GM18868 (cell line): ENCODE results near the gene RBCK1.

Source experiments
- ATAC-seq: cut with Tn5 transposase; IDR thresholded peaks from one replicate; pipeline ENCODE4 v1.9.1; 2021; ENCODE audit warnings: mild to moderate bottlenecking, moderate library complexity; ENCODE audit not compliant: unreplicated experiment

Gene RBCK1

DNA sequence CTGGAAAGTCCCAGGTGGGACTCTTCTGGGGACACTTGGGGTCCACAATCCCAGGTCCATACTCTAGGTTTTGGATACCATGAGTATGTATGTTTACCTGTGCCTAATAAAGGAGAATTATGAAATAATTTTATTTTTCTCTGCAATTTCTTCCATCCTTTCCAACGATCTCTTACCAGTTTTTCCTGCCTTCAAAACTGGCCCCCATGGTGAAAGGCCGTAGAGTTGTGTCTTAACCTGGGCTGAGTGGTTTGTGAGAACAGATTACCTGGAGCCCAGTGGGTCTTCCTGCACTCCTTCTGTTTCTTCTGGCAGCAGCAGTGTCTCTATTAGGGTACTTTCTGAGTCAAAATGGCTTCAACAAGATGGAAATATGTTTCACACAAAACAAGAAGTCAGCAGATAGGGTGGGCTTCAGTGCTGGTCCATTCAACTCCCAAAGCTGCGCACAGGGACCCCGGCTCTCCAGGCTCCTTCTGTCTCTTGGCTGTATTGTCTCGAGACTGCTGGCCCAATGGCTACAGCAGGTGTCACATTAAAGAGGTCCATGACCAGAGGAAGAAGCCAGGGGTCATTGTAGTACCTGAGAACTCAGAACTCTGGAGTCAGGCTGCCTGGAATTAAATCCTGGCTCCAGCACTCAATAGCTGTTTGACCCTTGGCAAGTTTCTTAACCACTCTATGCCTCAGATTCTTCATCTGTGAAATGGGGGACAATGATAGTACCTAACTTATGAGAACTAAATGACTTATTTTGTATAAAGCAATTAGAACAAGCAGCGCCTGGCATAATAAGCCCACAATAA, 10.5 kb upstream of the RBCK1 start:
- no peak for ATAC-seq

DNA sequence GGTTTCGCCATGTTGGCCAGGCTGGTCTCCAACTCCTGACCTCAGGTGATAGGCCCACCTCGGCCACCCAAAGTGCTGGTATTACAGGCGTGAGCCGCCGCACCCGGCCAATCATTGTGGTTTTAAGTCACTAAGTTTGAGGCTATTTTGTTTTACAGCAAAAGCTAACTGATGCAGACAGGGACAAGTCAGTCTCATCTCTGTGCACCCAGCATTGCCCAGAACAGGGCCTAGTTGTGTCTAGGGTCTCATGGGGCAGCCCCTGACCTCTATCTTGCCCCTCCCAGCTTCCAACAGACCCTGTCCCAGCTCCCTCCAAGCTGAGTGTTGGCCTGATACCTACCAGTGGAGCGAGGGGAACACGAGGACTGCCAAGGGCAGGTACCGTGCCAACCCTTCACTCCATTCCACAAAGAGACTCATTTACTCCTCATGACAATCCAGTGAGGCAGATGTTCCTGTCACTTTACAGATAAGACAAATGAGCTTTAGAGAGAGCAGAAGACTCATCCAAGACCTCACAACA, 8.9 kb upstream of the RBCK1 start:
- no peak for ATAC-seq

GRCh38 chr20:400128-400453, 8.0 kb upstream of the RBCK1 start:
- ATAC-seq, result no peak

DNA sequence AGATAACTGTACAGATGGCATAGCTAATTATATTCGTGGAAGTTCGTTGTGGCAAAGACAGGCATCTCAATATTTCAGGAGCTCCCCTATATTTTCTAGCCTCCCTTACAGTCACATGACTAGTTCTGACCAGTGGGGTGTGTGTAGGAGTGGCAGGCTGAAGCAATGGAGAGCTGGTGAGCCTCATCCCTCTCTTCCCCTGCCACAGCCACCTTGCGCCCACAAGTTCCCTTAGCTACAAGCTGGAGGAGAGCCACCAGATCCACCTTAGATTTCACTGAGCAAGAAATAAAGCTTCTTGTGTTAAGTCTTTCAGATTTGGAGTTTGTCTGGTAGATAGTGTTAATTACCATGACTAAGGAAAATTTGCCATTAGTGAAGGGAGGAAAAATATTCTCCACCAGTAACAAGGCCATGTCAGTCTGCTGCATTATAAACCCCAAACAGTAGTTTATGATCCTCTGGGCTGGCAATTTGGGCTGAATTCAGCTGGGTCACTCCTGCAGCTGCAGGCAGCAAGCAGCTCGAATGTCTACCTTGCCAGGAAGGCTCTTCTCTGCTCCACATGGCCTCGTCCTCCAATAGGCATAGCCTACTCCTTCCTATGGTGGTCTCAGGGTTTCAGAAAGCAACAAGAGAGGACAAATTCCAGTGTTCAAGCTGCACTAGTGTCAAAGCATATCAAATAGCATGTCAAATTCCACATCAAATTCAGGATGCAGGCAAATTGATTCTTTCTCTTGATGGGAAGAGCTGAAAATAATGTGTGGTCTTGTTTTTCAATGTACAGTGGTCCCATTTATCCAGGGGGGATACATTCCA, 7.4 kb upstream of the RBCK1 start:
- no peak for ATAC-seq

GRCh38 chr20:401682-402495, 6.2 kb upstream of the RBCK1 start:
- ATAC-seq, result no peak

DNA sequence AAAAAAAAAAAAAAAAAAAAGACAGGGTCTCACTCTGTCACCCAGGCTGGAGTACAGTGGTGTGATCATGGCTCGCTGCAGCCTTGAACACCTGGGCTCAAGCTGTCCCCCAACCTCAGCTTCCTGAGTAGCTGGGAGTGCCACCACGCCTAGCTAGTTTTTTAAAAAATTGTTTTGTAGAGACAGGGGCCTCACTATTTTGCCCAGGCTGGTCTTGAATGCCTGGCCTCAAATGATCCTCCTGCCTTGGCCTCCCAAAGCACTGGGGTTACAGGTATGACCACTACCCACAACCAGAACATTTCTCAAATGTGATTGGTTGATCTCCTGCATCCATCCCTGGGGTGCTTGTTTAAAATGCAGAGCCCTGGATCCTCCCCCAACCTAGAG, 5.6 kb upstream of the RBCK1 start:
- ATAC-seq, result no peak

DNA sequence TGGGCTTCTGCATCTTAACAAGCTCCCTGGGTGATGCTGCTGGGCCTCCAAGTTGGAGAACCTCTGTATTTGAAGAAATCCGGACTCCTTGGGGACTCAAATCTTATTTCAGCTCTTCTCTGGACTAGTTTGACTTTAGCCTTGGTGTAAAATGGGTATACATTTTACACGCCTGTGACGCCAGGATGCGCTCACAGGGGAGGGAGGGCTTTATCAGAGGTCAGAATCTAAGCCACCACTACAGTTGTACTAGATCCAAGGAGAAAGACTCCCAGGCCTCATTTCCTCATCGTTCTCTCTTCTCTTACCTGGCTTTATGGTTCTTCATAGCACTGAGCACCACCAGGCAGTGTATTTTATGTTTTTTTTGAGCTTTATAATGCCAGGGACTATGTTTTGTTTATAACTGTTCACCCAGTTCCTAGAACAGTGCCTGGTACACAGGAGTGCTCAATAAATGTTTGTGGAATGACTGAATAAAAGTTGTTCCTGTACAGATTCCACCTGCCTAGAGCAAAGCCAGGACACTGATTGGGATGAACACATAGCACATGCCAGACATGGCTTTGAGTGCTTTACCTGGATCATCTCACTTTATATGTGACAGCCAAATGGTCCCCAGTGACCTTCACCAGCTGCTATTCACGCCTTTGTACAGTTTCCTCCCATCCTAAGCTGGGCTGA, 5.1 kb upstream of the RBCK1 start:
- no peak for ATAC-seq

DNA sequence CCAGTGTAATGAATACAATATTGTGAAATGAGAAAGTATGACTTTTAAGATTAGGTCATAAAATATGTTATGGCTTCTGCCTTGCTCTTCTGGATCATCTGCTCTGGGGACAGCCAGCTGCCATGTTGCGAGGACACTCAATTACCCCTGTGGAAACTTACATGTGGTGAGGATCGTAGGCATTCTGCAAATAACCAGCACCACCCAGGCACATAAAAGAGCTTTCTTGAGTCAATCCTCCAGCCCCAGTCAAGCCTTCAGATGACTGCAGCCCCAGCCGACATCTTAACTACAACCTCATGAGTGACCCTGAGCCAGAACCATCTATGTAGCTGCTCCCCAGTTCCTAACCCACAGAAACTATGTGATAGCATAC, 4.5 kb upstream of the RBCK1 start:
- ATAC-seq, result no peak

GRCh38 chr20:404088-404487, 4.0 kb upstream of the RBCK1 start:
- no peak for ATAC-seq

DNA sequence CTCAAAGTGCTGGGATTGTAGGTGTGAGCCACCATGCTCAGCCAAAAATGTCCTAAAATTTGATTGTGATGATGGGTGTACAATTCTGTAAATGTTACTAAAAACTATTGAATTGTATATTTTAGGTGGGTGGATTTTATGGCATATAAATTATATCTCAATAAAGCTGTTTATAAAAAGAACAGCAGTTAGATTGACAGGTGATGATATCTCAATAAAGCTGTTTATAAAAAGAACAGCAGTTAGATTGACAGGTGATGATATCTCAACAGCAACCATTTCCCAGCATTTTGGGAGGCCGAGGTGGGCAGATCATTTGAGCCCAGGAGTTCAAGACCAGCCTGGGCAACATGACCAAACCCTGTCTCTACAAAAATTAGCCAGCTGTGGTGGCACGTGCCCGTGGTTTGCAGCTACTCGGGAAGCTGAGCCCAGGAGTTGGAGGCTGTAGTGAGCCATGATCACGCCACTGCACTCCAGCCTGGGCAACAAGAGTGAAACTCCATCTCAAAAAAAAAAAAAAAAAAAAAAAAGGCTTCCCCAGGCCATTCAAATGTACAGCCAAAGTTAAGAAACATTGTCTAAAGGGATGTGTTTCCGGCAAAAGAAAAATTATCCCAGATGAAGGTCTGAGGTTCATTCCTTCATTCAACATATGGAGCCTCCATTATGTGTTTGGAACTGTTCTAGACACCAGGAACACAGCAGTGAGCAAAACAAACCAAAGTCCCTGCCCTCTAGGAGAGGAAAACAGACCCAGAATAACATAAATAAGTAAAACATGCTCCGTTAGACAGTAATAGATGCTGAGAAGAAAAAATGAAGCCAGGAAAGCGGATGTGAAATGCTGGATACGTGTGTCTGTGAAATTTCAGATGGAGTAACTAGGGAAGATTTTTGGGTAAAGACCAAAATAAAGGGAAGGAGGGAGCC, 1.6 kb upstream of the RBCK1 start:
- ATAC-seq, result no peak

- ATAC-seq, result peak; percentile 65
Observed at GRCh38 chr20:407133-407952, 756 bp upstream of the RBCK1 start.

DNA sequence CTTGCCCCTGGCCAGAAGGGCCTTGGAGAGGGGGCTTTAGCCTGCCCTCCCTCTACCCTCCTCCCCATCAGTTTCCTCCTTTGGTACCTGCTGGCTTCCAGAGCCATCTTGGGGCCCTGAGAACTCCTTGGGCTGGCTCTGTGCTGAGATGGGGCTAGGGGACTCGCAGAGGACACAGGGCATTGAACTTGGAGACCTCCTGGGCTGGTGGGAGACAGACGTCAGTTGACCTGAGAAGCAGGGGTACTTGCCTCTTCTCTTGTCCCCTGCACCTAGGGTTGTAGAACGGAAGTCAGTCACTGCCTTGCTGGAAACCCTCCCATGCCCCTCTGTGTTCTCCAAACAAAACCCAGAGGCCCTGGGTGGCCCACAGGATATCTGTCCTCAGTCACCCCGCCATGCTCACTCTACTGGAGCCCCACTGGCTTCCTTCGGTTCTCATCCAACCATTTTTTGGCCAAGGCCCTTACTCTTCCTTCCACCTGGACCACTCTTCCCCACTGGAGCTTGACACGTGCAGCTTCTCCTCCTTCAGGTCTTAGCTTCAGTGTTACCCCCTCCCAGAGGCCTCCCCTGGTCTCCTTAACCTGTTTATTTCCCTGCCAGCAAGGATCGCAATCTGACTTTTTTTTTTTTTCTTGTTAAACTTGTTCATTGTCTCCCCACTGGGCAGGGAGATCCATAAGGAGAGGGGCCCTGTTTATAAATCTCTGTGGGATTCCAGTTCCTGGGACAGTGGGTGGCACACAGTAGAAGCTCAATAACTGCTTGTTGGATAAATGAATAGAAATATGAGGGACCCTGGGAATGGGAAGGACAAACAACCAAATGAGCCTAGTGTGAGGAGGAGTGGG, 971 bp downstream of the RBCK1 start:
- ATAC-seq, result peak; percentile 15

- ATAC-seq, result no peak
Observed at GRCh38 chr20:409697-410559, 1.8 kb downstream of the RBCK1 start.

GRCh38 chr20:412081-412480, 4.0 kb downstream of the RBCK1 start:
- ATAC-seq, result no peak

DNA sequence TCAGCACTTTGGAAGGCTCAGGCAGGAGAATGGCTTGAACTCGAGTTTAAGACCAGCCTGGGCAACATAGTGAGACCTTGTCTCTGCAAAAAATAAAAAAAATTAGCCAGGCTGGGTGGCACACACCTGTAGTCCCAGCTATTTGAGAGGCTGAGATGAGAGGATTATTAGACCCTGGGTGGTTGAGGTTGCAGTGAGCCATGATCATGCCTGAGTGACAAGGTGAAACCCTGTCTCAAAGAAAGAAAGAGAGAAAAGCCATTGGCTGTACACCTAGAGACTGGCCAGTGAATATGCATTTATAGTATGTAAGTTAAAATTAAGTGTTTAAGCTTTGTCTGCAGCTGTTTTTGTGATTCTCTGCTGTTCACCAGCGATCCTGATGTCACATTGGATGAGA, 6.1 kb downstream of the RBCK1 start:
- ATAC-seq, result no peak

GRCh38 chr20:415820-416322, 7.8 kb downstream of the RBCK1 start:
- no peak for ATAC-seq
